Liver (tissue), 9 donors: Measurements from ENCODE around the gene TTC28. TPM values are rescaled to one million over a fixed set of nuclear protein-coding genes. Genes with fewer than 3 reads are reported as not detected.

ENCODE experiments used
- DNase-seq: peaks from one replicate; pipeline ENCODE4 v3.0.0-alpha.2; 2017; ENCODE audit warnings: low spot score
- H3K27ac ChIP-seq, 2 donors: one replicate each; pipeline ENCODE4 v1.7.0; 2013; ENCODE audit warnings: inconsistent platforms in 2 of 2, low read length in 2 of 2, control low read depth in 1 of 2, low read depth in 1 of 2, mild to moderate bottlenecking in 1 of 2
- H3K27me3 ChIP-seq, 4 donors: one replicate each; pipeline versions ENCODE4 v1.6.1 to v1.7.0; 2013; ENCODE audit warnings: low read length in 3 of 4, inconsistent platforms in 1 of 4, mild to moderate bottlenecking in 1 of 4, moderate library complexity in 1 of 4; ENCODE audit not compliant: control insufficient read depth in 4 of 4, insufficient read depth in 4 of 4
- H3K36me3 ChIP-seq, 4 donors: one replicate each; pipeline versions ENCODE4 v1.6.1 to v1.7.0; 2013; ENCODE audit warnings: low read length in 3 of 4, mild to moderate bottlenecking in 3 of 4, low read depth in 1 of 4, moderate library complexity in 1 of 4; ENCODE audit not compliant: control insufficient read depth in 4 of 4, insufficient read depth in 3 of 4
- H3K4me1 ChIP-seq, 4 donors: one replicate each; pipeline versions ENCODE4 v1.6.1 to v1.7.0; 2013; ENCODE audit warnings: low read length in 3 of 4, mild to moderate bottlenecking in 3 of 4, moderate library complexity in 1 of 4; ENCODE audit not compliant: control insufficient read depth in 4 of 4, insufficient read depth in 4 of 4
- H3K4me3 ChIP-seq, 3 donors: one replicate each; pipeline versions ENCODE4 v1.6.1 to v1.7.0; 2013; ENCODE audit warnings: low read length in 3 of 3, control low read depth in 1 of 3, low read depth in 1 of 3, mild to moderate bottlenecking in 1 of 3
- H3K9ac ChIP-seq, 2 donors: one replicate each; pipeline ENCODE4 v1.7.0; 2013; ENCODE audit warnings: low read length in 2 of 2, mild to moderate bottlenecking in 2 of 2, moderate library complexity in 2 of 2, control low read depth in 1 of 2, low read depth in 1 of 2
- H3K9me3 ChIP-seq, 4 donors: one replicate each; pipeline versions ENCODE4 v1.6.1 to v1.7.0; 2013; ENCODE audit warnings: low read length in 3 of 4; ENCODE audit not compliant: control insufficient read depth in 4 of 4
- ATF3 ChIP-seq: IDR thresholded peaks from 2 replicates; pipeline ENCODE4 v1.6.1; 2016; ENCODE audit warnings: antibody characterized with exemption
- CTCF ChIP-seq: fragments of 150-350 bp; IDR thresholded peaks from 2 replicates; pipeline ENCODE4 v1.5.1; 2017; ENCODE audit warnings: improper control_type of control experiment, low read depth, low read length; ENCODE audit not compliant: missing input control
- EGR1 ChIP-seq, 2 donors: IDR thresholded peaks; 2 replicates each; pipeline ENCODE4 v1.6.1; 2016 to 2018; ENCODE audit warnings: antibody characterized with exemption in 2 of 2, low read depth in 2 of 2
- FOXA1 ChIP-seq: IDR thresholded peaks from 2 replicates; pipeline ENCODE4 v1.6.1; 2016; ENCODE audit warnings: antibody characterized with exemption
- FOXA2 ChIP-seq: IDR thresholded peaks from 2 replicates; pipeline ENCODE4 v1.6.1; 2016; ENCODE audit warnings: antibody characterized with exemption
- GABPA ChIP-seq, 2 donors: IDR thresholded peaks in 1 of 2; conservative IDR thresholded peaks in 1 of 2; 2 replicates each; pipeline ENCODE4 v1.6.1; 2016; ENCODE audit warnings: antibody characterized with exemption in 2 of 2, mild to moderate bottlenecking in 1 of 2, moderate library complexity in 1 of 2
- HNF4A ChIP-seq, 2 donors: conservative IDR thresholded peaks; 2 replicates each; pipeline ENCODE4 v1.6.1; 2016; ENCODE audit warnings: antibody characterized with exemption in 2 of 2, mild to moderate bottlenecking in 2 of 2
- HNF4G ChIP-seq: IDR thresholded peaks from 2 replicates; pipeline ENCODE4 v1.6.1; 2016; ENCODE audit warnings: antibody characterized with exemption
- JUND ChIP-seq, 2 donors: IDR thresholded peaks; 2 replicates each; pipeline ENCODE4 v1.6.1; 2016; ENCODE audit warnings: antibody characterized with exemption in 2 of 2
- MAX ChIP-seq: IDR thresholded peaks from 2 replicates; pipeline ENCODE4 v1.6.1; 2016; ENCODE audit warnings: antibody characterized with exemption
- NR2F2 ChIP-seq: IDR thresholded peaks from 2 replicates; pipeline ENCODE4 v1.6.1; 2016; ENCODE audit warnings: antibody characterized with exemption
- RAD21 ChIP-seq, 2 donors: IDR thresholded peaks; 2 replicates each; pipeline ENCODE4 v1.6.1; 2016; ENCODE audit warnings: antibody characterized with exemption in 2 of 2, mild to moderate bottlenecking in 2 of 2
- REST ChIP-seq: IDR thresholded peaks from 2 replicates; pipeline ENCODE4 v1.6.1; 2016; ENCODE audit warnings: antibody characterized with exemption, mild to moderate bottlenecking
- RXRA ChIP-seq, 2 donors: IDR thresholded peaks; 2 replicates each; pipeline ENCODE4 v1.6.1; 2017 to 2018; ENCODE audit warnings: antibody characterized with exemption in 2 of 2, mild to moderate bottlenecking in 1 of 2
- SP1 ChIP-seq: IDR thresholded peaks from 2 replicates; pipeline ENCODE4 v1.6.1; 2018; ENCODE audit warnings: antibody characterized with exemption, mild to moderate bottlenecking
- TAF1 ChIP-seq: conservative IDR thresholded peaks from 2 replicates; pipeline ENCODE4 v1.6.1; 2016; ENCODE audit warnings: antibody characterized with exemption, mild to moderate bottlenecking
- YY1 ChIP-seq: IDR thresholded peaks from 2 replicates; pipeline ENCODE4 v1.6.1; 2016; ENCODE audit warnings: antibody characterized with exemption, mild to moderate bottlenecking
- ZBTB33 ChIP-seq: IDR thresholded peaks from 2 replicates; pipeline ENCODE4 v1.6.1; 2016; ENCODE audit warnings: antibody characterized with exemption
- WGBS: extraction: QIAGEN DNeasy Blood & Tissue Kit; methylation state at CpG from one replicate; pipeline ENCODE4 v1.1.7; 2013; 5-methylcytosine and 5-hydroxymethylcytosine counted together
- polyA plus RNA-seq, 2 donors: library from polyadenylated mRNA; stranded (reverse) in 1 of 2; unstranded in 1 of 2; fragments of 200-250 nt in 1 of 2; fragments of >200 nt in 1 of 2; fragmentation: Nextera tagmentation in 1 of 2; extraction: Ambion mirVana in 1 of 2; gene quantifications; one replicate each; pipeline versions ENCODE4 v1.2.1 to v1.2.3, GENCODE V29; 2013 to 2015
- total RNA-seq, 2 donors: library from RNA; depleted of rRNA; stranded (reverse); fragments of >200 nt; gene quantifications; one replicate each; pipeline ENCODE4 v1.2.3, GENCODE V29; 2014
- donor health status: healthy.
- donor health status: healthy.
- donor health status: healthy.
- donor health status: healthy.
- donor health status: healthy.

Gene TTC28
- total and polyA plus RNA-seq, 4 donors = 4.2 to 19.4 (median 5.9) TPM

- TF ChIP-seq RXRA (IDR thresholded peaks at IDR 0.05) (no peak), REST (no peak), RAD21 (IDR thresholded peaks at IDR 0.05) (no peak), CTCF (no peak), SP1 (no peak), EGR1 (IDR thresholded peaks at IDR 0.05; ENCODE audit: low read depth in 2 of 2) (no peak), HNF4A (conservative IDR thresholded peaks at IDR 0.05) (no peak), HNF4G (no peak), YY1 (no peak), ATF3 (no peak), NR2F2 (no peak), FOXA2 (no peak), TAF1 (no peak), FOXA1 (no peak), JUND (IDR thresholded peaks at IDR 0.05) (no peak), MAX (no peak)
- H3K36me3 ChIP-seq = no peaks in the 10 kb centered on the region
- WGBS = 99% methylated on average over 3 of the region's 3 CpGs
- H3K27me3 ChIP-seq = no peaks in the 10 kb centered on the region
- no peak overlapping the region for H3K27ac ChIP-seq
- no peak overlapping the region for H3K4me3 ChIP-seq
- H3K9me3 ChIP-seq = no peaks in the 10 kb centered on the region
- no peaks in the 10 kb centered on the region for H3K4me1 ChIP-seq
- H3K9ac ChIP-seq = no peak overlapping the region
- no peak for DNase-seq
Measured at GRCh38 chr22:28647216-28647615, 32.4 kb downstream of the TTC28 start.

- Histone ChIP-seq H3K36me3 (no peaks in the 10 kb centered on the region), H3K27me3 (no peaks in the 10 kb centered on the region)
- 100% methylated on average over 2 of the region's 2 CpGs for WGBS
- TF ChIP-seq HNF4G (no peak), RXRA (IDR thresholded peaks at IDR 0.05) (no peak), ATF3 (no peak), YY1 (no peak), MAX (no peak), ZBTB33 (no peak), HNF4A (conservative IDR thresholded peaks at IDR 0.05) (no peak), EGR1 (IDR thresholded peaks at IDR 0.05; ENCODE audit: low read depth in 2 of 2) (no peak), TAF1 (no peak), RAD21 (IDR thresholded peaks at IDR 0.05) (no peak), CTCF (no peak), GABPA (IDR thresholded peaks at IDR 0.05 in 1 of 2, conservative IDR thresholded peaks at IDR 0.05 in 1 of 2) (no peak), FOXA1 (no peak), JUND (IDR thresholded peaks at IDR 0.05) (no peak), NR2F2 (no peak)
Measured at GRCh38 chr22:28639321-28639720, 40.3 kb downstream of the TTC28 start.

More at GRCh38 chr22:28639321-28639720, 40.3 kb downstream of the TTC28 start:
- Histone ChIP-seq H3K9ac (no peak overlapping the region), H3K9me3 (no peaks in the 10 kb centered on the region), H3K4me3 (no peak overlapping the region), H3K27ac (no peak overlapping the region), H3K4me1 (no peaks in the 10 kb centered on the region)
- DNase-seq = no peak
